CD4-positive, alpha-beta T cell (primary cell): ENCODE results near the gene NEBL. TPM values are rescaled to one million over a fixed set of nuclear protein-coding genes. Genes with fewer than 3 reads are reported as not detected.

Experiments
- ATAC-seq: fragments of 200-7000 bp; cut with Tn5 transposase; one replicate; pipeline ENCODE4 v1.10.0; 2022; ENCODE audit warnings: mild to moderate bottlenecking; ENCODE audit not compliant: poor library complexity
- CTCF ChIA-PET: fragments of 350-600 bp; sonication (Branson Sonifier 250); formaldehyde crosslinking; loops from one replicate; lab custom pipeline; 2021; ENCODE audit warnings: antibody characterized with exemption, inconsistent platforms; lab: Charles Lee
- POLR2A ChIA-PET: fragments of 350-600 bp; sonication (Branson Sonifier 250); formaldehyde crosslinking; loops from one replicate; lab custom pipeline; 2021; ENCODE audit warnings: antibody characterized with exemption, inconsistent platforms; lab: Charles Lee
- DNase-seq, 14 experiments: peaks; one replicate each; pipeline ENCODE4 v3.0.0-alpha.2; 2013 to 2020; ENCODE audit warnings: mixed read lengths in 2 of 14
- H3K27ac ChIP-seq, 2 donors: one replicate each; pipeline versions ENCODE4 v1.5.1 to v1.7.0; 2013; ENCODE audit warnings: low read length in 2 of 2, low read depth in 1 of 2, mild to moderate bottlenecking in 1 of 2
- H3K27me3 ChIP-seq, 2 experiments: 1 replicate in 1 of 2; 2 replicates in 1 of 2; pipeline versions ENCODE4 v1.6.1 to v1.7.0; 2013; ENCODE audit warnings: low read length in 2 of 2, control low read depth in 1 of 2, mild to moderate bottlenecking in 1 of 2, moderate library complexity in 1 of 2; ENCODE audit not compliant: insufficient read depth in 2 of 2, control insufficient read depth in 1 of 2
- H3K36me3 ChIP-seq: one replicate; pipeline ENCODE4 v1.6.1; 2013; ENCODE audit warnings: low read length, control low read depth; ENCODE audit not compliant: insufficient read depth
- H3K4me1 ChIP-seq: one replicate; pipeline ENCODE4 v1.6.1; 2013; ENCODE audit warnings: low read length, control low read depth; ENCODE audit not compliant: insufficient read depth
- H3K4me3 ChIP-seq: one replicate; pipeline ENCODE4 v1.5.1; 2013; ENCODE audit warnings: mild to moderate bottlenecking, low read length, moderate library complexity
- H3K9me3 ChIP-seq, 2 experiments: 1 replicate in 1 of 2; 2 replicates in 1 of 2; pipeline versions ENCODE4 v1.6.1 to v1.7.0; 2013; ENCODE audit warnings: low read length in 2 of 2, mild to moderate bottlenecking in 2 of 2, control low read depth in 1 of 2, moderate library complexity in 1 of 2; ENCODE audit not compliant: control insufficient read depth in 1 of 2, insufficient read depth in 1 of 2
- H3K27ac Mint-ChIP-seq: one replicate; pipeline ENCODE4 v1.8.0; 2020; ENCODE audit warnings: mixed read lengths
- H3K27me3 Mint-ChIP-seq: one replicate; pipeline ENCODE4 v1.8.0; 2021; ENCODE audit warnings: mixed read lengths
- H3K36me3 Mint-ChIP-seq: one replicate; pipeline ENCODE4 v1.8.0; 2021; ENCODE audit warnings: low read depth, mixed read lengths
- H3K4me1 Mint-ChIP-seq: one replicate; pipeline ENCODE4 v1.8.0; 2021; ENCODE audit warnings: low read depth, mixed read lengths
- H3K4me3 Mint-ChIP-seq: one replicate; pipeline ENCODE4 v1.8.0; 2020; ENCODE audit warnings: mild to moderate bottlenecking, mixed read lengths
- H3K9me3 Mint-ChIP-seq: one replicate; pipeline ENCODE4 v1.8.0; 2020; ENCODE audit warnings: mixed read lengths
- CTCF ChIP-seq: fragments of 200-600 bp; IDR thresholded peaks from one replicate; pipeline ENCODE4 v1.8.0; 2022; ENCODE audit warnings: antibody characterized with exemption, mild to moderate bottlenecking
- intact Hi-C, 2 experiments: fragments of 100-400 bp; cut with DNase I in 1 of 2; cut with micrococcal nuclease in 1 of 2; formaldehyde crosslinking; loops; one replicate each; pipeline versions ENCODE4 v1.15.1 to v1.9.0; 2023 to 2025; cut with DNase I, micrococcal nuclease
- total RNA-seq, 174 experiments: library from RNA in 2 of 174; stranded (reverse) in 2 of 174; gene quantifications; one replicate each; pipeline ENCODE4 v1.2.3 and lab custom pipeline; 2021 to 2026

The NEBL gene
- total RNA-seq, 2 experiments from 2014 or later = 0.17 to 0.22 TPM

GRCh38 chr10:20916976-20917375 lies 19.9 kb upstream of the NEBL start:
- ATAC-seq = no peak
- no peak overlapping the region for H3K27ac ChIP-seq
- POLR2A ChIA-PET = no interaction called here
- CTCF ChIA-PET = no interaction called here
- peaks cover 7% of the 10 kb centered on the region for H3K27me3 Mint-ChIP-seq
- H3K4me1 ChIP-seq = no peaks in the 10 kb centered on the region
- intact Hi-C loops = no loop called here
- no peaks in the 10 kb centered on the region for H3K36me3 ChIP-seq
- no peaks in the 10 kb centered on the region for H3K9me3 ChIP-seq
- H3K4me3 Mint-ChIP-seq = no peak overlapping the region
- no peak for TF ChIP-seq CTCF
- H3K4me1 Mint-ChIP-seq = no peaks in the 10 kb centered on the region
- H3K27me3 ChIP-seq = no peaks in the 10 kb centered on the region
- no peak for DNase-seq
- H3K36me3 Mint-ChIP-seq = no peaks in the 10 kb centered on the region
- H3K4me3 ChIP-seq = no peak overlapping the region
- H3K27ac Mint-ChIP-seq = no peak overlapping the region
- H3K9me3 Mint-ChIP-seq = no peaks in the 10 kb centered on the region

DNA sequence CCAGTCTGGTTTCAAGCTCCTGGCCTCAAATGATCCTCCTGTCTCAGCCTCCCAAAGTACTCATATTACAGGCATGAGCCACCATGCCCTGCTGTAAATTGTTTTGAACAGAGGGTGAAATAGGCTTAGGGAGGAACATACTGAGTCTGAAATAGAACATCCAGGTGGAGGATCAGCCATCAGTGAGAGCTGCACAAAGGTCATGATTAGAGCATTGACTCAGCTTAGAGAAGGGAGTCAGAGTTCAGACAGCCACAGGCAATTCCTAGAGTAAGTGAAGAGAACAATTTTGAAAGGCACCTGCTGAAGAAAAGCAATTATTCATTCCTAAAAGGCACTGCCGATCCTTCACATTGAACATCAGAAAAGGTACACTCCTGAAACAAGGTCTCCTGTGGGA lies 15.9 kb upstream of the NEBL start:
- POLR2A ChIA-PET = no interaction called here
- H3K36me3 Mint-ChIP-seq = no peaks in the 10 kb centered on the region

GRCh38 chr10:20911626-20912025 lies 14.5 kb upstream of the NEBL start:
- Histone ChIP-seq H3K4me1 (no peaks in the 10 kb centered on the region), H3K4me3 (no peak overlapping the region), H3K27me3 (no peaks in the 10 kb centered on the region), H3K27ac (no peak overlapping the region), H3K9me3 (no peaks in the 10 kb centered on the region), H3K36me3 (no peaks in the 10 kb centered on the region)
- H3K4me3 Mint-ChIP-seq = no peak overlapping the region
- H3K4me1 Mint-ChIP-seq = no peaks in the 10 kb centered on the region
- H3K9me3 Mint-ChIP-seq = peaks cover 2% of the 10 kb centered on the region
- intact Hi-C loops = no loop called here
- ChIA-PET POLR2A (no interaction called here), CTCF (interaction anchor here (0.5 kb wide), 1 partner anchor 1748 kb away, joined by 3 read pairs; no protein-coding TSS in a partner anchor)
- no peak overlapping the region for H3K27ac Mint-ChIP-seq
- no peak for DNase-seq
- no peak for ATAC-seq
- no peak for TF ChIP-seq CTCF
- H3K27me3 Mint-ChIP-seq = no peaks in the 10 kb centered on the region
- no peaks in the 10 kb centered on the region for H3K36me3 Mint-ChIP-seq

More for the DNA sequence above, 15.9 kb upstream of the NEBL start:
- ATAC-seq = no peak
- H3K4me1 Mint-ChIP-seq = no peaks in the 10 kb centered on the region
- no peak for DNase-seq
- Histone ChIP-seq H3K27ac (no peak overlapping the region), H3K4me1 (no peaks in the 10 kb centered on the region), H3K27me3 (no peaks in the 10 kb centered on the region), H3K9me3 (no peaks in the 10 kb centered on the region), H3K4me3 (no peak overlapping the region), H3K36me3 (no peaks in the 10 kb centered on the region)
- intact Hi-C loops = no loop called here
- TF ChIP-seq CTCF = no peak
- H3K4me3 Mint-ChIP-seq = no peak overlapping the region
- peaks cover 7% of the 10 kb centered on the region for H3K27me3 Mint-ChIP-seq
- CTCF ChIA-PET = no interaction called here
- H3K9me3 Mint-ChIP-seq = peaks cover 2% of the 10 kb centered on the region
- no peak overlapping the region for H3K27ac Mint-ChIP-seq
